GM12891 (cell line): ENCODE data around the gene APBB1.

ENCODE experiments used
- PAX5 ChIP-seq: IDR thresholded peaks from 2 replicates; pipeline ENCODE4 v1.6.1; 2011; ENCODE audit warnings: low read length, moderate library complexity, mild to moderate bottlenecking; ENCODE audit not compliant: insufficient read depth, severe bottlenecking
- POLR2A ChIP-seq: IDR thresholded peaks from 2 replicates; pipeline ENCODE4 v1.6.1; 2011; ENCODE audit warnings: low read depth, low read length, control low read depth
- POLR2AphosphoS5 ChIP-seq: IDR thresholded peaks from 2 replicates; pipeline ENCODE4 v1.6.1; 2011; ENCODE audit warnings: low read depth, low read length, control low read depth
- SPI1 ChIP-seq: IDR thresholded peaks from 2 replicates; pipeline ENCODE4 v1.6.1; 2011; ENCODE audit warnings: low read depth, low read length, control low read depth
- TAF1 ChIP-seq: IDR thresholded peaks from 2 replicates; pipeline ENCODE4 v1.6.1; 2011; ENCODE audit warnings: low read depth, low read length, control low read depth

DNA sequence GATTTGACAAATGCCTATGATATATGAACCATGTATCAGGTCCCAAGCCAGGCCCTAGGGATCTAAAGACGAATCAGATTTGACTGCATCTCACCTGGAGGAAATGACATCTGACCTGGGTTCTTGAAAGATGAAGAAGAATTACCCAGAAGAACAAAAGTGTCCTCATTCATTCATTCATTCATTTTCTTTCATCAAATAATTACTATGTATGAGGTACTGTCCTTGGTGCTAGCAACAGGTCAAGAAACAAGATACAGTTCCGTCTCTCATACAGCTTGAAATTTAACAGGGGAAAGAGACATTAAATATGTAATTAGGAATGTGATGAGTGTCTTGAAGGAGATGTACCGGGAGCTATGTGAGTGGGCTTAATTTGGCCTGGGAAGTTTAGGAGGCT is 1.8 kb upstream of the APBB1 start:
- TF ChIP-seq POLR2A, result no peak
- no peak for TF ChIP-seq POLR2AphosphoS5
- no peak for TF ChIP-seq TAF1
- TF ChIP-seq SPI1, result no peak
- no peak for TF ChIP-seq PAX5
